HG02571 (cell line): ENCODE results near the gene ARRDC5.
"Not testable (repeated sequence)": the region's sequence is repeated elsewhere in the genome, so short reads cannot be mapped to it uniquely, and the experiment has no call there.

Experiments
- ATAC-seq: cut with Tn5 transposase; IDR thresholded peaks from one replicate; pipeline ENCODE4 v1.9.1; 2021; ENCODE audit warnings: mild to moderate bottlenecking, moderate library complexity; ENCODE audit not compliant: unreplicated experiment

Gene ARRDC5

DNA sequence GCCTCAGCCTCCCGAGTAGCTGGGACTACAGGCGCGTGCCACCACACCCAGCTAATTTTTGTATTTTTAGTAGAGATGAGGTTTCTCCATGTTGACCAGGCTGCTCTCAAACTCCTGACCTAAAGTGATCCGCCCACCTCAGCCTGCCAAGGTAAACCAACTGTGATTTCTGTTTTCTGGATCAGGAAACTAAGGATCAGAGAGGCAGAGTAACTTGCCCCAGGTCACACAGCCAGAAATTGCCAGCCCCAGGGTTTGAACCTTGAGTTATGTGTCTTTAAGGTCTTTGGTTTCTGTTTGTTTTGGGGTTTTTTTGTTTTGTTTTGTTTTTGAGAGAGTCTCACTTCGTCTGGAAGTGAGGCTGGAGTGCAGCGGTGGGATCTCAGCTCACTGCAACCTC is 31.0 kb downstream of the ARRDC5 start:
- ATAC-seq: no peak

DNA sequence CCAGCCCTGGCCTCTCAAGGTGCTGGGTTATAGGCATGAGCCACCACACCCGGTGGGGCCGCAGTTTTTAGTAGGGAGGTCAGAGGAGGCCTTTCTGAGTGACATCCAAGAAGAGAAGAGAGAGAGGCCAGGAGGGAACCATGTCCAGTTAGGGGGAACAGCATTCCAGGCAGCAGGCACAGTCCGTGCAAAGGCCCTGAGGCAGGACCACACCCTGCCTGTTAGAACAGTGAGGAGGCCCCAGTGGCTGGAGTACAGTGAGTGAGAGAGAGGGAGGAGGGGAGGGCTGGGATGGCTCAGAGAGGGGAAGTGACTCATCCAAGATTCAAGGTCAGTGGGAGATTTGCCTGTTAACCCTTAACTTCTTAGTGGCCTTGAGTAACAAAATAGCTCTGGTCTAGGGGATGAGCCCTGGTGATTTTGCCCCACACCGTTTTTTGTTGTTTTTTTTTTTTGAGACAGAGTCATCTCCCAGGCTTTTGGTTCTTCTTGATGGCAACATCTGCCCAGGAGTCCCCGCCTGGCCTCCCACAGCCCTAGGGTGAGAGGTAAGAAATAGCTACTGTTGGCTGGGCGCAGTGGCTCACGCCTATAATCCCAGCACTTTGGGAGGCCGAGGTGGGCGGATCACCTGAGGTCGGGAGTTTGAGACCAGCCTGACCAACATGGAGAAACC is 32.5 kb downstream of the ARRDC5 start:
- no peak for ATAC-seq

DNA sequence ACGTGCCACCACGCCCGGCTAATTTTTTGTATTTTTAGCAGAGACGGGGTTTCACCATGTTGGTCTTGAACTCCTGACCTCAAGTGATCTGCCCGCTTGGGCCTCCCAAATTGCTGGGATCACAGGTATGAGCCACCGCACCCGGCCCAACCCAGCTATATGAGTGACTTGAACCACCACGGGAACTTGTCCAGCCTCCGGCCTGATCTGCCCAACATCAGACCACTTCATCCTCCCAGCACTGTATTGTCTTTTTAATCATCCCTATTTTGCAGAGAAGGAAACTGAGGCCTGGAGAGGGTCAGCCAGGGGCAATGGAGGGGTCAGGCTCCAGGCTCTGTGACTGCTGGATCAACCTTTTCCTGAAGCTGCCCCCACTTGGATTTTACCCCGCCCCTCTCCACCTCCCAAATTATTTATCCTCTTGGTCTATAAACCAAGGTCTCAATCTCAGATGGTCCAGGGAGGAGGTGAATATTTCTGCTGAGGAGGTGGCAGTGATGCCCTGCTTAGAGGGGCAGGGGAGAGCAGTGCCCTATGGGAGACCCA is 34.3 kb downstream of the ARRDC5 start:
- no peak for ATAC-seq

DNA sequence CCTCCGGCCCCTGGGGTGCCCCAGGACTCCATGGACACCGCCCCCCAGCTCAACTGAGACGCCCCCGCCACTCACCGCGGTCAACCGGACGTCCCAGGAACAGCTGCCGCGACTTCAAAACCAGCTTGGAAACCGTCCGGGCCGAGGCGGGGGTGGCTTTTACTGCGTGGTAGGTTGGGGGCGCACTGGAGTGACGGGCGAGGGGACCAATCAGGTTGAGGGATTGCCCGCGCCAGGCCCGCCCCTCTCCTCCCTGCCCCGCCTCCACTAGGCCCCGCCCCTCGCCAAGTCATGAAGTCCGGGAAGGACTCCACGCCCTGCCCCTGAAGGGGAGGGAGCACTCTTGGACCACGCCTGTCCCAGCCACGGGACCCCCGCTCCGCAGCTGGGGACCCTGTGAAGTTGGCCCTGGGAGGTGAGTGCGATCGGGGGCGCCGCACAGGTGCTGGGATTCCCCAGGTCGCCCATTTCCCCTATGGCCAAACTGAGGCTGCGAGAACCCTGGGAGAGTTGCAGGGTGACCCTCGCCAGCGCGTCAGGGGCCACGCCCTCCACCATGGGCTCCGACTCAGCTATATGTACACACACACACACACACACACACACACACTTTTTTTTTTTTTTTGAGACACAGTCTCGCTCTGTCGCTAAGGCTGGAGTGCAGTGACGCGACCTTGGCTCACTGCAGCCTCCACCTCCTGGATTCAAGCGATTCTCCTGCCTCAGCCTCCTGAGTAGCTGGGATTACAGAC is 35.0 kb downstream of the ARRDC5 start, which contains the start of gene PLIN3:
Gene PLIN3 (minus strand): TSS at position 134 of the 752 bp plus-strand sequence. CDS start 6,273 bp downstream, outside the sequence.
- ATAC-seq: peak; percentile 68

DNA sequence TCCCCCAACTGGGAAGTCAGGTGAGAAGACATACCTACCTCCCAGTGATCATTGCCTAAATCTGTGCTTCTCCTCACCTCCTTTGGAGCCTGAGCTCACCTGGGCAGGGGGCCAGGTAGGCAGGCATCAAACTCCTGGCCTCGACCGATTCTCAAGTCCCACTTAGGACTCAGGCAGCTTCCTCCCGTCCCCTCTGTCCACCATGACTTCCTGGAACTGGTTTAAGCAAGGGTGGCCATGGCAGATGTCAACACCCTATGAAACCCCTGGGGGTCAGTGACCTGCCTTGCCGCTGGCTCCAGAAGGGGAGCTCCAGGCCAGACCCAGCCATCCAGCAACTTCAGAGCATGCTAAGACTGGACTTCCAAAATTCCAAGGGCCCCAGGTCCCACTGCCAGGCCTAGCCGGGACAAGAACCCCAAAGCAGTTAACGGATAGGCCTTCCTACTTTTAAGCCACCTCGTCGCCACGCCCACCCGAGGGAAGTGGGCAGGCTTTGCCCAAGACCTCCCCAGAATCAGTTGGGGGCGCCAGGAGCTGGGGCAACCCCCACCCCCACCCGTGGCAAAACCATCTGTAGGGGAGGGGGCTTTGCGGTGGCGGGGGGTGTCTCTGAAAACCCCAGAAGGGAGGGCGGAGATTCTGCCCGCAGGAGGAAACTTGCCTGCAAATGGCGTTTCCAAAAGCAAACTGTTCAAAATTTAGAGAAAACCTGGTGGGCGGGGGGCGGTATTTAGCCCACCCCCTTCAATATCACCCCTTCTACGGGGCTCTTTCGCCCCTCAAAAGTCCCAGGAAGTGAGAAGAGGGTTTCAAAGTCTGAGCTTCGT is 35.9 kb downstream of the ARRDC5 start:
- no peak for ATAC-seq

DNA sequence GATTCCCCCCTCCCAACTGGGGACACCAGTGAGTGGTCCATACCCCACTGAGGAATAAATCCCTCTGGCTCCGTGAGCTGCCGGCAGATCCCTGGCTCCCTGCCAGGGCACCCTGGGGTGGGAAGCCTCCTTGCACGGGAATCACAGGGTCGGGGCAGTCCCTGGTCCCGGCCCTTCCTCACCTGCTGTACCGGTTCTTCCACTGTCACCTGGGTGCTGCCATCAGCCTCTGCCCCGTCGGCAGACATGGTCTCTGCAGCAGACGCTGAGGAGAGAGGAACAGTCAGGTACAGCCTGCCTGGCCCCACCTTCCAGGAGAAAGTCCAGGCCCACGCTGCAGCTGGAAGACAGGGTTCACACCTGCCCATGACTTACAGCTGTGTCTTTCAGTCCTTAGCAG is 41.5 kb downstream of the ARRDC5 start:
- no peak for ATAC-seq

DNA sequence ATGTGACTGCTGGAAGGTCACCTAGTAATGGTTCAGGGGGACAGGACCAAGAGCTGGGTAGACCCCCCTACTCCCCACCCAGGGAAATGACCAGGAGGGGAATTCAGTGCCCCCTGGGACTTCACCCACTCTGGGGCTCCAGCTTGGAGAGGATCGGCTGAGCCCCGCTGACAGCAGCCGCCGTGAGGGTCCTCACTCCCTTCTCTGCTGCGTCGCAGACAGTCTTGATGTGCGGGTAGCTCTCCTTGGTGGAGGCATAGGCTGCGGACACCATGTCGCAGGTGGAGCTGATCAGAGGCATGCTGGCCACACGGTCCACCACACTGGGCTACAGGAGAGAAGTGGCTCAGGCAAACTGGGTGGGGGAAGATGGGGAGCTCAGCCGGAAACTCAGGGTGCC is 43.0 kb downstream of the ARRDC5 start:
- no peak for ATAC-seq

DNA sequence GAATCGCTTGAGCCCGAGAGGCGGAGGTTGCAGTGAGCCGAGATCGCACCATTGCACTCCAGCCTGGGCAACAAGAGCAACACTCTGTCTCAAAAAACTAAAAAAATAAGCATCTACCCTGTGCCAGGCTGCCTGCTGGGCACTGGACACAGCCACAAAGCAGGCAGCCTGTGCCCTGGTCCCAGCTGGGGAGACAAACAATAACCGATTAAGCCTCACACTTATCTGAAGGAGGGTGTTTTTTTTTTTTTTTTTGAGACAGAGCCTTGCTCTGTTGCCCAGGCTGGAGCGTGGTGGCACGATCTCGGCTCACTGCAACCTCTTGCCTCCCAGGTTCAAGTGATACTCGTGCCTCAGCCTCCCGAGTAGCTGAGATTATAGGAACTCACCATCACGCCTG is 46.2 kb downstream of the ARRDC5 start:
- ATAC-seq: not testable (repeated sequence)

DNA sequence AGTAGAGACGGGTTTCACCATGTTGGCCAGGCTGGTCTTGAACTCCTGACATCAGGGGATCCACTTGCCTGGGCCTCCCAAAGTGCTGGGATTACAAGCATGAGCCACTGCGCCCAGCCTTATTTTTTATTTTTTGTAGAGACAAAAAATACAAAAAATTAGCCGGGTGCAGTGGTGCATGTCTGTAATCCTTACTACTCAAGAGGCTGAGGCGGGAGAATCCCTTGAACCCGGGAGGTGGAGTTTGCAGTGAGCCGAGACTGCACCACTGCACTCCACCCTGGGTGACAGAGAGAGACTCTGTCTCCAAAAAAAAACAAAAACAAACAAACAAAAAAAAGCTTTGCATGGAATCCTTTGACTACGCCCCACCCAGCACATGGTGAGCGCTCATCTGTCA is 49.2 kb downstream of the ARRDC5 start:
- not testable (repeated sequence) for ATAC-seq

DNA sequence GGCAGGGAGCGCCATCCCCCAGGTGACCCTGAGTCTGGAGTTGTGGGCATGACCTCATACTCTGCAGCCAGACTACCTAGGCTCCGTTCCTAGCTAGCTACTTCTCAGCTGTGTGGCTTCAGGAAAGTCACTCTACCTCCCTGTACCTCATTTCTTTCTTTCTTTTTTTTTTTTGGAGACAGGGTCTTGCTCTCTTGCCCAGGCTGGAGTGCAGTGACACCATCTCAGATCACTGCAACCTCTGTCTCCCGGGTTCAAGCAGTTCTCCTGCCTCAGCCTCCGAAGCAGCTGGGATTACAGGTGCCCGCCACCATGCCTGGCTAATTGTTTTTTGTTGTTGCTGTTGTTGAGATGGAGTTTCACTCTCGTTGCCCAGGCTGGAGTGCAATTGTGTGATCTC is 50.2 kb downstream of the ARRDC5 start:
- ATAC-seq: no peak

DNA sequence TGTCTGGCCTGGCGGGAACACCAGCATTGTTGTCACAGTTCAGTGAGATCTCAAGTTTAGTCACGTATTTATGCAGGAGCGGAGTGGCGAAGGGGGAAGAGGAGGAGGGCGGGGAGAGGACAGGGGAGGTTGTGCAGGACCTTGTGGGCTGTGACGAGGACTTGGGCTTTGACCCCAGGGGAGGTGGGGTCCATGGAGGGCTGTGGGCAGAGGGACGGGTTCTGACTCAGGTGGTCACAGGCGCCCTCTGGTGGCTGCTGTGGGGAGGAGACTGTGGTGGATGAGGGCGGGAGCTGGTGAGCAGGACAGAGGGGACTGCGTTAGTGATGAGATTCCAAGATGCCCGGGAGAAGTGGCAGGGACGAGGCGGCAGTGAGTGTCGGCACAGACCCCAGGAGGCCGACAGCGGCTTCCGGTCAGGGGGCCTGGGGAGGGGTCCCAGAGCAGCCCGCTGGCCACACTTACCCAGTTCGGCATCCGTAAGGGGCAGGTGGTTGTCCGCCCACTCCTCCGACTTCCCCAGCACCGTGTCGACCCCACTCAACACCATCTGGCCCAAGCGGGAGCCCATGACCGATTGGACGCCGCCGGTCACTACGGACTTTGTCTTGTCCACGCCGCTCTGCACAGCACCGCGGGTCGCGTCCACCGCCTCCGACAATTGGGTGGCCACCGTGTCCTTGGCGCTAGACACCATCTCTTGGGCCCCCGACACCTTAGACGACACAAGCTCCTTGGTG is 51.0 kb downstream of the ARRDC5 start:
- no peak for ATAC-seq

DNA sequence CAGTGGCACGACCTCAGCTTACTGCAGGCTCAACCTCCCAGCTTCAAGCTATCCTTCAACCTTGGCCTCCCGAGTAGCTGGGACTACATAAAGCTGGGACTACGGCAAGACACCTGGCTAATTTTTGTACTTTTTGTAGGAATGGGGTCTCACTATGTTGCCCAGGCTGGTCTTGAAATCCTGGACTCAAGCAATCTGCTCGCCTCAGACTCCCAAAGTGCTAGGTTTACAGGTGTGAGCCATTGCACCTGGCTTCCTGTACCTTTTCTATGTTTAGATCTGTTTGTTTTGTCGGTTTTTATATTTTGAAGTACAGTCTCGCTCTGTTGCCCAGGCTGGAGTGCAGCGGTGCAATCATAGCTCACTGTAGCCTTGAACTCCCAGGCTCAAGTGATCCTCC is 53.7 kb downstream of the ARRDC5 start:
- ATAC-seq: no peak

DNA sequence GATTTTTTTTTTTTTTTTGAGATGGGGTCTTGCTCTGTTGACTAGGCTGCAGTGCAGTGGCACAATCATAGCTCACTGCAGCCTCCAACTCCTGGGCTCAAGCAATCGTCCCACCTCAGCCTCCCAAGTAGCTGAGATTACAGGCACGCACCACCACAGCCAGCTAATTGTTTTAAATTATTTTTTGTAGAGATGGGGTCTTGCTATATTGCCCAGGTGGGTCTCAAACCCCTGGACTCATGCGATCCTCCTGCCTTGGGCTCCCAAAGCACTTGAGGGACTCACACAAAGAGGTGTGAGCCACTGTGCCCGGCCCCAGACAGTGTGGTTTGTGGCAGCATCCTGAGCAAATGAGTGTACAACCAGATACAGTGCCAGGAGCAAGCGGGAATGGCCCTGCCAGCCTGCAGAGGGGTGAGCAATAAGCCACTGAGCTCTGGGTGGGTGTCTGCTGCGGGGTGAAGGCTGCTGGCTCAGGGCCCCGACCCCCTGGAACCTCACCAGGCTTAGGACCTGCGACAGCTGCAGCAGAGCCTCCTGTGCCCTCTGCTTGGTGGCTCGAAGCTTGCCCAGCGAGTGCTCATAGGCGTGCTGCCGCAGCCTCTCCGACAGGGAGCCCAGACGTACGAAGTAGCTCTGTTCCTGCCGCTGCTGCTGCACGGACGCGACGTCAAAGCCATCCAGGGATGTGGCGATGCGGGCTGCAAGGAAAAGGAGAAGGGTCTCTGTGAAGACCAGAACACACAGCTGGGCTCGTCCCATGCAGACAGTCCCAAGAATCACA is 55.3 kb downstream of the ARRDC5 start:
- no peak for ATAC-seq

DNA sequence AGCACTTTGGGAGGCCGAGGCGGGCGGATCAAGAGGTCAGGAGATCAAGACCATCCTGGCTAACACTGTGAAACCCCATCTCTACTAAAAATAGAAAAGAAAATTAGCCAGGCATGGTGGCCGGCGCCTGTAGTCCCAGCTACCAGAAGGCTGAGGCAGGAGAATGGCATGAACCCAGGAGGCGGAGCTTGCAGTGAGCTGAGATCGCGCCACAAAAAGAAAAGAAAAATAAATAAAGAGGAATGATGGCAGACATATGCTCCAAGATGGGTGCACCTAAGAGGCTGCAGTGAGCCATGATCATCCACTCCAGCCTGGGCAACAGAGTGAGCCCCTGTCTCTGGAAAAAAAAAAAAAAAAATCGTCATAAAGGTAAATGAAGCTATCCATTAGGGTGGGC is 56.7 kb downstream of the ARRDC5 start:
- ATAC-seq: not testable (repeated sequence)

DNA sequence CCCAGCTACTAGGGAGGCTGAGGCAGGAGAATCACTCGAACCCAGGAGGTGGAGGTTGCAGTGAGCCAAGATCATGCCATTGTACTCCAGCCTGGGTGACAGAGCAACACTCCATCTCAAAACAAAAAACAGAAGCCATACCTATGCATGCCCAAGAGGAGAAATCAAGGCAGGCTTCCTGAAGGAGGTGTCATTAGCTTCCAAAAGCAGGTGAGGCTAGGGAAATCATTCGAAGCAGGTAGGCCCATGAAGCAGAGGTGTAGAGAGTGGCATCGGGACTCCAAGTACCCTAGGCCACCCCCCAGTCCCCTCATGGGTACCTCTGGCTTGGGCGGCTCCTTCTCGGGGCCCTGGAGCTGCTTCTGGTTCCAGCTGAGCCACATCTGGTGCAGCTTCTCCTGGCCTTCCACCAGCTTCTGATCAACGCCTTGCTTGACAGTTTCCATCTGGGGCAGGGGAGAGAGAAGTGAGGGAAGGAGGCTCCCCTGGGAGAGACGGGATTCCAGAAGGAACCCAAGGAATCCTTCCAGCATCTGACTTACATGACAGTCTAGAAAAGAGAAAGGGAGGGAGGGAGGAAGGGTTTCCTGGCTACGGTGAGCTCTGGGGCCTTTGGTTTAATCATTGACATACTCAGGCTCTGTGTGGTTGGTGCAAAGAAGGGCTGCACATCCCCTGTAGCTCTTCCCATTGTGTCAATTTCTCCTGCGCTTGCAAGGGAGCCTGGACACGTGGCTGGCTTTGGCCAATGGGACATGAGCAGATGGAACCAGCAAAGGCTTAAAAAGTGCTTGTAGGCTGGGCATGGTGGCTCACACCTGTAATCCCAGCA is 58.1 kb downstream of the ARRDC5 start:
- ATAC-seq: no peak

DNA sequence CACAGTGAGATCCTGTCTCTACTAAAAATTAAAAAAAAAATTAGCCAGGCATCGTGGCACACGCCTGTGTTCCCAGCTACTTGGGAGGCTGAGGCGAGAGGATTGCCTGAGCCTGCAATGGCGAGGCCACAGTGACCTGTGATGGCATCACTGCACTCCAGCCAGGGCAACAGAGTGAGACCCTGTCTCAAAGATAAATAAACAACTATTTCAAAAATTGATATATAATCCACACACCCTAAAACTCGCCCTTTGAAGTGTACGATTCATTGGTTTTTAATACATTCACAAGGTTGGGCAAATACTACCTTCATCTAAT is 59.1 kb downstream of the ARRDC5 start:
- ATAC-seq: no peak
